Calu3 (cell line): ENCODE measurements around the gene KCNK3. TPM values are rescaled to one million over a fixed set of nuclear protein-coding genes. Genes with fewer than 3 reads are reported as not detected.

ENCODE experiments used
- BruUV-seq: library from RNA; stranded (reverse); fragments of 400-500 nt; replicated peaks from 2 replicates; lab custom pipeline; 2021; lab: Mats Ljungman, UMichigan
- CTCF ChIA-PET: fragments of 300-600 bp; sonication (Branson Sonifier 250); formaldehyde crosslinking; loops from one replicate; lab custom pipeline; 2022; ENCODE audit warnings: antibody characterized with exemption; lab: Charles Lee
- DNase-seq: peaks from one replicate; pipeline ENCODE4 v3.0.0; 2022
- H3K27ac Mint-ChIP-seq: one replicate; pipeline ENCODE4 v1.8.0; 2022; ENCODE audit warnings: mixed read lengths; ENCODE audit not compliant: unreplicated experiment
- H3K27me3 Mint-ChIP-seq: one replicate; pipeline ENCODE4 v1.8.0; 2022; ENCODE audit warnings: mixed read lengths; ENCODE audit not compliant: unreplicated experiment
- H3K36me3 Mint-ChIP-seq: one replicate; pipeline ENCODE4 v1.8.0; 2022; ENCODE audit warnings: mild to moderate bottlenecking, moderate library complexity, mixed read lengths; ENCODE audit not compliant: insufficient read depth, unreplicated experiment
- H3K4me1 Mint-ChIP-seq: one replicate; pipeline ENCODE4 v1.8.0; 2022; ENCODE audit warnings: mild to moderate bottlenecking, low read depth, mixed read lengths; ENCODE audit not compliant: unreplicated experiment
- H3K4me3 Mint-ChIP-seq: one replicate; pipeline ENCODE4 v1.8.0; 2022; ENCODE audit warnings: mild to moderate bottlenecking, low read depth, moderate library complexity, mixed read lengths; ENCODE audit not compliant: unreplicated experiment
- H3K9me3 Mint-ChIP-seq: one replicate; pipeline ENCODE4 v1.8.0; 2022; ENCODE audit warnings: low read depth, mixed read lengths; ENCODE audit not compliant: unreplicated experiment
- intact Hi-C: fragments of 100-400 bp; cut with micrococcal nuclease; formaldehyde crosslinking; loops from one replicate; pipeline ENCODE4 v1.10.0; 2022; ENCODE audit not compliant: unreplicated experiment
- total RNA-seq: library from RNA; stranded (reverse); gene quantifications from 2 replicates; pipeline ENCODE4 v1.2.3, GENCODE V29; 2022
- TF ChIP-seq, protein P1 (sequence below): fragments of 200-600 bp; IDR thresholded peaks from one replicate; pipeline ENCODE4 v1.8.0; 2022; ENCODE audit warnings: antibody characterized with exemption; ENCODE audit not compliant: unreplicated experiment

KCNK3 gene
- total RNA-seq, 1 experiment from 2014 or later = not detected

DNA sequence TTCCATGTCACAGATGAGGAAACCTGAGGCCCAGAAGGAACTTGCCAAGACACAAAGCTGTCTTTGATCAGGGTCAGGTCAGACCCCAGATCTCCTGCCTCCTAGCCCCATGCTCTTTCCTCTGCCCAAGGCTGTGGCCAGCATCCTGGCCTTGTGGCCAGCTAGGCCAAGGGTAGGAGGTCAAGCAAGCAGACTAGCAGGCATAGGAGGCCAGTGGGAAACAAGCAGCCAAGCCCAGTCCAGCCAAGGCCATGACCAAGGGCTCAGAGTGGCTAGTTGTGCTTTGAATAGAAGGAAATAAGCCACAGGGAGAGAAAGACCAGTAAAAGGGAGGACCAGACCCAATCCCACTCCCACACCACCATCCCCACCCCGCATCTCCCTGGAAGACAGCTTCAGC, 30.4 kb downstream of the KCNK3 start:
- Mint-ChIP-seq H3K4me1 (peaks cover 35% of the 10 kb centered on the region), H3K4me3 (no peak overlapping the region), H3K27me3 (peaks cover 51% of the 10 kb centered on the region), H3K9me3 (no peaks in the 10 kb centered on the region), H3K36me3 (peaks cover 7% of the 10 kb centered on the region), H3K27ac (no peak overlapping the region)
- TF ChIP-seq, protein P1, sequence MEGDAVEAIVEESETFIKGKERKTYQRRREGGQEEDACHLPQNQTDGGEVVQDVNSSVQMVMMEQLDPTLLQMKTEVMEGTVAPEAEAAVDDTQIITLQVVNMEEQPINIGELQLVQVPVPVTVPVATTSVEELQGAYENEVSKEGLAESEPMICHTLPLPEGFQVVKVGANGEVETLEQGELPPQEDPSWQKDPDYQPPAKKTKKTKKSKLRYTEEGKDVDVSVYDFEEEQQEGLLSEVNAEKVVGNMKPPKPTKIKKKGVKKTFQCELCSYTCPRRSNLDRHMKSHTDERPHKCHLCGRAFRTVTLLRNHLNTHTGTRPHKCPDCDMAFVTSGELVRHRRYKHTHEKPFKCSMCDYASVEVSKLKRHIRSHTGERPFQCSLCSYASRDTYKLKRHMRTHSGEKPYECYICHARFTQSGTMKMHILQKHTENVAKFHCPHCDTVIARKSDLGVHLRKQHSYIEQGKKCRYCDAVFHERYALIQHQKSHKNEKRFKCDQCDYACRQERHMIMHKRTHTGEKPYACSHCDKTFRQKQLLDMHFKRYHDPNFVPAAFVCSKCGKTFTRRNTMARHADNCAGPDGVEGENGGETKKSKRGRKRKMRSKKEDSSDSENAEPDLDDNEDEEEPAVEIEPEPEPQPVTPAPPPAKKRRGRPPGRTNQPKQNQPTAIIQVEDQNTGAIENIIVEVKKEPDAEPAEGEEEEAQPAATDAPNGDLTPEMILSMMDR = no peak
- no peak for DNase-seq
- CTCF ChIA-PET = no interaction called here
- BruUV-seq = no TSS peak
- intact Hi-C loops = no loop called here

DNA sequence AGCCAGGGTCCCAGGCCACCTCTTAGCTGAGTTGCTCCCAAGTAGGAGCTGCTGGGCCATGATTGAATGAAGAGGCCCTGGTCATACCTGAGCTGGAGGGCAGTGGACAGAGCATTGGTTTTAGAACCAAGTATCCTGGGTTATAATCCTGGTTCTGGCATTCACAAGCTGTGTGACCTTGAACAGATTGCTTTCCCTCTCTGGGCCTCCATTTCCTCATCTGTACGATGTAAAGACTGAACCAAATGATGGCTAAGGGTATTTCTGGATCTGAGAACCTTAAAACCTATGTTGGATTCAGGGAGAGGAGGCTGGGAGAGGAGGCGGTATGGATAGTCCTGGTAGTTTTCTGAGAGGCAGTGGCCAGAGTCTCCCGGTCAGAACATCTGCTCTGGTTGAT, 31.0 kb downstream of the KCNK3 start:
- H3K27ac Mint-ChIP-seq = no peak overlapping the region
- TF ChIP-seq, protein P1 = no peak
- H3K4me1 Mint-ChIP-seq = peaks cover 35% of the 10 kb centered on the region
- H3K9me3 Mint-ChIP-seq = no peaks in the 10 kb centered on the region
- peaks cover 7% of the 10 kb centered on the region for H3K36me3 Mint-ChIP-seq
- DNase-seq = no peak
- intact Hi-C loops = no loop called here
- CTCF ChIA-PET = interaction anchor here (0.5 kb wide), 1 partner anchor 119 kb away, joined by 3 read pairs; no protein-coding TSS in a partner anchor
- H3K27me3 Mint-ChIP-seq = peaks cover 45% of the 10 kb centered on the region
- no TSS peak for BruUV-seq
- no peak overlapping the region for H3K4me3 Mint-ChIP-seq

DNA sequence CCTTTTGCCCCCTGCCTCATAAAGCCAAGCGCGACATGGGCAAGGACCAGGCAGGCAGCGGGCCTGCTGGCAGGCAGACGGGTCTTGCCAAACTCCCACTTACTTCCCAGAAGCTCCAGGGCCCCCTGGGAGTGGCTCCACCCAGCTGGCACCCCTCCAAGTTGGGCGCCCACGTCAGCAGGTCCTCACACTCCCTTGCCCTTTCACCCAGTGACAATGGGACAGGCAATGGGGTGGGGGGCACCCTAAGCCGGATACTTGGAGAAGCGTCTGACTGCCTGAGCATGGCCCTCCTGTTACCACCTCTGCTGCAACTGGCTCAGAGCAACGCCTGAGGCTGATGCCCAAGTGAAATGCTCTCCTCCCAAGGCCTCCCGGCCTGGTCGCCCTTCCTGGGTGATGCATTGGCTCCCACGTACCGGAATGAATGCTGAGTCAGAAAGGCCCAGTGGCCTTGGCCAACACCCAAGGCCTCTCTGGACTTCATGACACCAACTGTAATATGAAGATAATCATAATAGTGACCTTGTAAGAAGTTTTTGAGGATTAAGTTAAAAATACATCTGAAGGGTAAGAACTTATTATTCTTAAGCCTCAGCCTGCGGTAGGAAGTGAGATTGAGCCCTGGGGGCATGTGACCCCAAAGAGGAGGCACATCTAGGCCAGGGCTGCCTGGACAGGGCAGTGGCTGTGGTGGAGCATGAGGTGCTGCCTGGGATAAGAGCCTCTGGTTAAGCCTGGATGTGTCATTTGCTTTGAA, 31.6 kb downstream of the KCNK3 start:
- intact Hi-C loops = no loop called here
- H3K36me3 Mint-ChIP-seq = peaks cover 7% of the 10 kb centered on the region
- H3K27ac Mint-ChIP-seq = peak overlapping the region; percentile 90
- peaks cover 44% of the 10 kb centered on the region for H3K27me3 Mint-ChIP-seq
- no peaks in the 10 kb centered on the region for H3K9me3 Mint-ChIP-seq
- H3K4me3 Mint-ChIP-seq = peak overlapping the region; percentile 28
- TF ChIP-seq, protein P1 = no peak
- CTCF ChIA-PET = interaction anchor here (0.5 to 0.6 kb wide), 2 partner anchors 115 to 120 kb away, joined by 3 read pairs; no protein-coding TSS in a partner anchor
- no TSS peak for BruUV-seq
- DNase-seq = peak; percentile 64
- H3K4me1 Mint-ChIP-seq = peaks cover 35% of the 10 kb centered on the region

DNA sequence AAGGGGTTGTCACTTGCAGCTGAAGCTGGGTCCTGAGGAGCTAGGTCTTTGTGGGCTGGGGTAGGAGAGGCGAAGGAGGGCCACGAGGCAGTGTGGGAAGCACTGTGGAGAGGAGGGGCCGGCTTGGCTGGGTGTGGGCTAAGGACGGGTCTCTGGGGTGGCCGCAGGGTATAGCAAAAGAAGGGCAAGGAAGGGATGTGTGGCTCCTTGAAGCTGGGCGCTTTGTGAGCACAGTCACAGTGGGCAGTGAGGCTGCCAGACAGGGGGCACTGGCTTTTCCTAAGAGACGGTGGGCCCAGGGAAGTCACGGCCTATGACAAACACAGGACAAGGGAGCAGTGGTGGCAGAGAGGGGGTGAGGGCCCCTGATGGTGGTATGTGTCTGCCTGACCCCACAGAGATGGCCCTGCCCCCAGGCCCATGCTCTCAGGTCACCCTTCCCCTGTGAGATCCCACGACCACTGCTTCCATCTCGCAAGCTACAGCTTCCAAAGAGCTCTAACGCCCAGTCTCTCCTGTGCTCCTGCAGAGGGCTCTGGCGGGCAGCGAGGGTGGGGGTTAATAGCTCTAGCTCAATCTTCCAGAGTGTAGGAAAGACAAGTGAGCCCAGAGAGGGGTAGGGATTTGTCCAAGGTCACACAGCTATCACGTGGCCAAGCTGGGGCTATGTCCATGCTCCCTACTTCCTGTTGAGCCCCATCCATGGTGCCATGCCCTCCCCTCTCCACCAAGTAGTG, 32.4 kb downstream of the KCNK3 start:
- Mint-ChIP-seq H3K36me3 (peaks cover 7% of the 10 kb centered on the region), H3K4me1 (peaks cover 35% of the 10 kb centered on the region), H3K27ac (peak overlapping the region; percentile 90), H3K9me3 (no peaks in the 10 kb centered on the region), H3K4me3 (no peak overlapping the region), H3K27me3 (peaks cover 44% of the 10 kb centered on the region)
- intact Hi-C loops = no loop called here
- CTCF ChIA-PET = no interaction called here
- DNase-seq = no peak
- BruUV-seq = no TSS peak
- TF ChIP-seq, protein P1 = no peak
